Ascending aorta (tissue), 2 donors: Measurements from ENCODE around the gene CMTM8. TPM values are rescaled to one million over a fixed set of nuclear protein-coding genes. Genes with fewer than 3 reads are reported as not detected.

ENCODE experiments used
- DNase-seq, 2 donors: peaks; one replicate each; pipeline ENCODE4 v3.0.0-alpha.2; 2019; ENCODE audit warnings: low spot score in 2 of 2
- H3K27ac ChIP-seq, 2 donors: fragments of 200-600 bp; sonication (generic); one replicate each; pipeline ENCODE4 v1.5.1; 2016 to 2017; ENCODE audit warnings: mild to moderate bottlenecking in 1 of 2
- H3K27me3 ChIP-seq: fragments of 200-600 bp; sonication (generic); one replicate; pipeline ENCODE4 v1.5.1; 2017
- H3K36me3 ChIP-seq, 2 donors: fragments of 200-600 bp; sonication (generic); one replicate each; pipeline ENCODE4 v1.5.1; 2016
- H3K4me1 ChIP-seq, 2 donors: fragments of 200-600 bp; sonication (generic); one replicate each; pipeline ENCODE4 v1.5.1; 2016 to 2017; ENCODE audit warnings: mild to moderate bottlenecking in 1 of 2
- H3K4me3 ChIP-seq, 2 donors: fragments of 200-600 bp; sonication (generic); one replicate each; pipeline ENCODE4 v1.5.1; 2016 to 2017; ENCODE audit warnings: mild to moderate bottlenecking in 1 of 2
- H3K9me3 ChIP-seq, 2 donors: fragments of 200-600 bp; sonication (generic); one replicate each; pipeline ENCODE4 v1.5.1; 2016
- CTCF ChIP-seq, 3 experiments: fragments of 200-600 bp in 2 of 3; fragments of 450-650 bp in 1 of 3; sonication (generic) in 2 of 3; IDR thresholded peaks; one replicate each; pipeline ENCODE4 v1.5.1; 2016 to 2019; ENCODE audit warnings: antibody characterized with exemption in 3 of 3, mild to moderate bottlenecking in 1 of 3, moderate library complexity in 1 of 3
- intact Hi-C: fragments of 100-400 bp; cut with DNase I; formaldehyde crosslinking; loops from one replicate; pipeline ENCODE4 v1.15.1; 2023
- total RNA-seq: library from RNA; depleted of rRNA; stranded (reverse); fragments of >200 nt; gene quantifications from one replicate; pipeline ENCODE4 v1.1.0, GENCODE V29; 2016

Gene CMTM8
- total RNA-seq, 1 donor from 2014 or later = 6.6 TPM

GRCh38 chr3:32303977-32304881, 65.7 kb downstream of the CMTM8 start:
- no peak overlapping the region for H3K27ac ChIP-seq
- no peaks in the 10 kb centered on the region for H3K27me3 ChIP-seq
- no peak for TF ChIP-seq CTCF (IDR thresholded peaks at IDR 0.05)
- intact Hi-C loops = no loop called here
- no peaks in the 10 kb centered on the region for H3K36me3 ChIP-seq
- H3K4me3 ChIP-seq = no peak overlapping the region
- no peak for DNase-seq
- H3K9me3 ChIP-seq = no peaks in the 10 kb centered on the region
- H3K4me1 ChIP-seq = no peaks in the 10 kb centered on the region

- no peak overlapping the region for H3K27ac ChIP-seq
- H3K4me3 ChIP-seq = no peak overlapping the region
- no peaks in the 10 kb centered on the region for H3K9me3 ChIP-seq
- no peaks in the 10 kb centered on the region for H3K27me3 ChIP-seq
- no peaks in the 10 kb centered on the region for H3K36me3 ChIP-seq
- H3K4me1 ChIP-seq = no peaks in the 10 kb centered on the region
- no peak for DNase-seq
- intact Hi-C loops = no loop called here
- no peak for TF ChIP-seq CTCF (IDR thresholded peaks at IDR 0.05)
Measured at GRCh38 chr3:32305361-32305876, 66.9 kb downstream of the CMTM8 start.

GRCh38 chr3:32306072-32306471, 67.6 kb downstream of the CMTM8 start:
- Histone ChIP-seq H3K27ac (no peak overlapping the region), H3K9me3 (no peaks in the 10 kb centered on the region), H3K4me1 (no peaks in the 10 kb centered on the region), H3K4me3 (no peak overlapping the region), H3K36me3 (no peaks in the 10 kb centered on the region), H3K27me3 (no peaks in the 10 kb centered on the region)
- no peak for DNase-seq
- TF ChIP-seq CTCF (IDR thresholded peaks at IDR 0.05) = no peak
- intact Hi-C loops = no loop called here

GRCh38 chr3:32307591-32307990, 69.1 kb downstream of the CMTM8 start:
- no peak overlapping the region for H3K27ac ChIP-seq
- TF ChIP-seq CTCF (IDR thresholded peaks at IDR 0.05) = no peak
- H3K27me3 ChIP-seq = no peaks in the 10 kb centered on the region
- intact Hi-C loops = no loop called here
- no peaks in the 10 kb centered on the region for H3K36me3 ChIP-seq
- DNase-seq = no peak
- H3K4me1 ChIP-seq = no peaks in the 10 kb centered on the region
- no peak overlapping the region for H3K4me3 ChIP-seq
- no peaks in the 10 kb centered on the region for H3K9me3 ChIP-seq

GRCh38 chr3:32308378-32308777, 69.9 kb downstream of the CMTM8 start:
- TF ChIP-seq CTCF (IDR thresholded peaks at IDR 0.05) = no peak
- Histone ChIP-seq H3K4me3 (no peak overlapping the region), H3K27ac (no peak overlapping the region), H3K9me3 (no peaks in the 10 kb centered on the region), H3K36me3 (no peaks in the 10 kb centered on the region), H3K4me1 (no peaks in the 10 kb centered on the region), H3K27me3 (no peaks in the 10 kb centered on the region)
- intact Hi-C loops = no loop called here
- no peak for DNase-seq
